Hindlimb muscle (tissue), 1 donor: Measurements from ENCODE around the gene ADSL. TPM values are rescaled to one million over a fixed set of nuclear protein-coding genes. Genes with fewer than 3 reads are reported as not detected.

Experiments
- polyA plus RNA-seq: library from polyadenylated mRNA; unstranded; fragments of 120-200 nt; gene quantifications from one replicate; pipeline ENCODE4 v1.2.1, GENCODE V29; 2013; ENCODE audit not compliant: insufficient read length

Gene ADSL
- polyA plus RNA-seq, 1 donor = 208 TPM

Other genes with a start within 250 kb of the ADSL start
- 13.1 TPM for gene TNRC6B, start 168.6 kb upstream of the ADSL start, polyA plus RNA-seq
- 66.3 TPM for gene SGSM3, start 24.1 kb downstream of the ADSL start, polyA plus RNA-seq